Panc1 (cell line): ENCODE data around the gene CHMP6.

Source experiments
- POLR2AphosphoS5 ChIP-seq: IDR thresholded peaks from 2 replicates; pipeline ENCODE4 v1.6.1; 2012; ENCODE audit warnings: mild to moderate bottlenecking, low read depth, low read length, moderate library complexity
- TCF7L2 ChIP-seq: IDR thresholded peaks from 2 replicates; pipeline ENCODE4 v1.6.1; 2011; ENCODE audit warnings: mild to moderate bottlenecking, low read depth, low read length, inconsistent platforms
- TF ChIP-seq, protein P1 (sequence below): fragments of 450-650 bp; IDR thresholded peaks from 2 replicates; pipeline ENCODE4 v1.5.1; 2017; ENCODE audit warnings: mild to moderate bottlenecking
- TF ChIP-seq, protein P2 (sequence below), 2 experiments: IDR thresholded peaks; 2 replicates each; pipeline ENCODE4 v1.6.1; 2011 to 2012; ENCODE audit warnings: low read depth in 2 of 2, control low read depth in 1 of 2, low read length in 1 of 2, mild to moderate bottlenecking in 1 of 2, moderate library complexity in 1 of 2; ENCODE audit not compliant: insufficient read depth in 1 of 2

DNA sequence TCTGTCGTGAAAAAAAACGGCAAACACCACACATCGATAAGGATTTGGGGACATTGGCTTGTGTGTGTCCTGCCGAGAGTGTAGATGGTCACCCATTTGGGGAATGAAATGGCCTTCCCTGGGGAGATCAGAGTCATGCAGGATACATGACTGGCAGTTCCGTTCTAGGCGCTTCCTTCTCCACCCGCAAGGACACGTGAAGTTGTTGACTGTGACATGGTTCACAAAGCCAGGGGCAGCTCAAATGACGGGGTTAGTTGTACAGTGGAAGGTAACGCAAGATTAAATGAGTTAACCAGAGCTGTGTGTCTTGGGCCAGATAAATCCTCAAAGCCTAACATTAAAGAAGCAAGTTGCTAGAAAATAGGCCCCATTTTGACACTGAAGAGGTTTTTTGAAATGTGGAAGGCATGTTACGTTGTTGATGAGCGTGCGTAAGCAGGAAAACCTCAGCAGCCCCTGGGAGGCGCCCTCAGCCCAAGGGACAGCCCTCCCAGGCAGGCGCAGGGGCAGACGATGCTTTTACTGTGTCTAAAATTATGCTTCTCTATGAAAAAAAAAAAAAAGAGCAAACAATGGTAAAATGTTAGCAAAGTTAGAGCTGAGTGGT is 35.9 kb upstream of the CHMP6 start:
- TF ChIP-seq POLR2AphosphoS5 (no peak), TCF7L2 (no peak)
- TF ChIP-seq, protein P1, sequence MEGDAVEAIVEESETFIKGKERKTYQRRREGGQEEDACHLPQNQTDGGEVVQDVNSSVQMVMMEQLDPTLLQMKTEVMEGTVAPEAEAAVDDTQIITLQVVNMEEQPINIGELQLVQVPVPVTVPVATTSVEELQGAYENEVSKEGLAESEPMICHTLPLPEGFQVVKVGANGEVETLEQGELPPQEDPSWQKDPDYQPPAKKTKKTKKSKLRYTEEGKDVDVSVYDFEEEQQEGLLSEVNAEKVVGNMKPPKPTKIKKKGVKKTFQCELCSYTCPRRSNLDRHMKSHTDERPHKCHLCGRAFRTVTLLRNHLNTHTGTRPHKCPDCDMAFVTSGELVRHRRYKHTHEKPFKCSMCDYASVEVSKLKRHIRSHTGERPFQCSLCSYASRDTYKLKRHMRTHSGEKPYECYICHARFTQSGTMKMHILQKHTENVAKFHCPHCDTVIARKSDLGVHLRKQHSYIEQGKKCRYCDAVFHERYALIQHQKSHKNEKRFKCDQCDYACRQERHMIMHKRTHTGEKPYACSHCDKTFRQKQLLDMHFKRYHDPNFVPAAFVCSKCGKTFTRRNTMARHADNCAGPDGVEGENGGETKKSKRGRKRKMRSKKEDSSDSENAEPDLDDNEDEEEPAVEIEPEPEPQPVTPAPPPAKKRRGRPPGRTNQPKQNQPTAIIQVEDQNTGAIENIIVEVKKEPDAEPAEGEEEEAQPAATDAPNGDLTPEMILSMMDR = no peak
- TF ChIP-seq, protein P2, sequence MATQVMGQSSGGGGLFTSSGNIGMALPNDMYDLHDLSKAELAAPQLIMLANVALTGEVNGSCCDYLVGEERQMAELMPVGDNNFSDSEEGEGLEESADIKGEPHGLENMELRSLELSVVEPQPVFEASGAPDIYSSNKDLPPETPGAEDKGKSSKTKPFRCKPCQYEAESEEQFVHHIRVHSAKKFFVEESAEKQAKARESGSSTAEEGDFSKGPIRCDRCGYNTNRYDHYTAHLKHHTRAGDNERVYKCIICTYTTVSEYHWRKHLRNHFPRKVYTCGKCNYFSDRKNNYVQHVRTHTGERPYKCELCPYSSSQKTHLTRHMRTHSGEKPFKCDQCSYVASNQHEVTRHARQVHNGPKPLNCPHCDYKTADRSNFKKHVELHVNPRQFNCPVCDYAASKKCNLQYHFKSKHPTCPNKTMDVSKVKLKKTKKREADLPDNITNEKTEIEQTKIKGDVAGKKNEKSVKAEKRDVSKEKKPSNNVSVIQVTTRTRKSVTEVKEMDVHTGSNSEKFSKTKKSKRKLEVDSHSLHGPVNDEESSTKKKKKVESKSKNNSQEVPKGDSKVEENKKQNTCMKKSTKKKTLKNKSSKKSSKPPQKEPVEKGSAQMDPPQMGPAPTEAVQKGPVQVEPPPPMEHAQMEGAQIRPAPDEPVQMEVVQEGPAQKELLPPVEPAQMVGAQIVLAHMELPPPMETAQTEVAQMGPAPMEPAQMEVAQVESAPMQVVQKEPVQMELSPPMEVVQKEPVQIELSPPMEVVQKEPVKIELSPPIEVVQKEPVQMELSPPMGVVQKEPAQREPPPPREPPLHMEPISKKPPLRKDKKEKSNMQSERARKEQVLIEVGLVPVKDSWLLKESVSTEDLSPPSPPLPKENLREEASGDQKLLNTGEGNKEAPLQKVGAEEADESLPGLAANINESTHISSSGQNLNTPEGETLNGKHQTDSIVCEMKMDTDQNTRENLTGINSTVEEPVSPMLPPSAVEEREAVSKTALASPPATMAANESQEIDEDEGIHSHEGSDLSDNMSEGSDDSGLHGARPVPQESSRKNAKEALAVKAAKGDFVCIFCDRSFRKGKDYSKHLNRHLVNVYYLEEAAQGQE (IDR thresholded peaks at IDR 0.05; ENCODE audit: insufficient read depth in 1 of 2, low read depth in 2 of 2, low read length in 1 of 2) = no peak
